Activated naive CD4-positive, alpha-beta T cell treated with anti-CD3 and anti-CD28 coated beads, Interleukin-2, amount 50 U/mL, for 72 hours (primary cell): ENCODE results near the gene ST3GAL6. TPM values are rescaled to one million over a fixed set of nuclear protein-coding genes. Genes with fewer than 3 reads are reported as not detected.

Experiments
- ATAC-seq, 2 donors: fragments of 150-1000 bp; cut with Tn5 transposase; 2 replicates each; pipeline ENCODE4 v1.10.0; 2021; ENCODE audit warnings: mild to moderate bottlenecking in 2 of 2, moderate library complexity in 2 of 2
- DNase-seq, 2 donors: peaks; one replicate each; pipeline ENCODE4 v3.0.0; 2021 to 2022; ENCODE audit warnings: low spot score in 2 of 2
- H3K27ac Mint-ChIP-seq, 2 donors: one replicate each; pipeline ENCODE4 v1.8.0; 2022; ENCODE audit warnings: mild to moderate bottlenecking in 2 of 2, mixed read lengths in 2 of 2
- H3K36me3 Mint-ChIP-seq, 2 donors: one replicate each; pipeline ENCODE4 v1.8.0; 2022; ENCODE audit warnings: mixed read lengths in 2 of 2
- H3K9me3 Mint-ChIP-seq, 2 donors: one replicate each; pipeline ENCODE4 v1.8.0; 2022; ENCODE audit warnings: mixed read lengths in 2 of 2
- total RNA-seq, 2 donors: library from RNA; stranded (reverse); gene quantifications; one replicate each; pipeline ENCODE4 v1.2.3, GENCODE V29; 2022

ST3GAL6 gene
- total RNA-seq, 2 donors from 2014 or later, result 0.64 to 0.88 TPM

- H3K36me3 Mint-ChIP-seq, result no peaks in the 10 kb centered on the region
- ATAC-seq, result no peak
- DNase-seq, result no peak
- no peak overlapping the region for H3K27ac Mint-ChIP-seq
- no peaks in the 10 kb centered on the region for H3K9me3 Mint-ChIP-seq
Measured at GRCh38 chr3:98782824-98783500, 19.8 kb downstream of the ST3GAL6 start.

DNA sequence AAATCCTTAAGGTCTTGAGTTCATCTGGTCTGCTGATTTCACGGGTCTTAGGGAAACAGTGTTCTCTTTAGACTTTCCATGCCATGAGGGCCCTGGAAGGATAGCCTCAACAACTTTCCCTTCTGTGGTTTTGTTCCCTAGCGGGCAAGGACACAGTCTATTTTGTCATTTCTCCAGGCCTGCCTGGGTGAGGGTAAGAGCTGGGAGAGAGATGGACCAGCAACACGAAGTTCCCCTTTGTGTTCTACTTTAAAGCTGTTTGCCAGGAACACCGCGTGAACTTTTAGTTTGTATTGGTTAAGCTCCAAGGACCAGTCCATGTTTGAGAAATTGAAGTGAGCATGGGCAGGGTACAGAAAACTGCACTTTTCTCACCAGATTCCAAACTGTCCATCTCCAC lies 20.9 kb downstream of the ST3GAL6 start:
- Mint-ChIP-seq H3K27ac (no peak overlapping the region), H3K36me3 (no peaks in the 10 kb centered on the region), H3K9me3 (no peaks in the 10 kb centered on the region)
- ATAC-seq, result no peak
- DNase-seq, result no peak

DNA sequence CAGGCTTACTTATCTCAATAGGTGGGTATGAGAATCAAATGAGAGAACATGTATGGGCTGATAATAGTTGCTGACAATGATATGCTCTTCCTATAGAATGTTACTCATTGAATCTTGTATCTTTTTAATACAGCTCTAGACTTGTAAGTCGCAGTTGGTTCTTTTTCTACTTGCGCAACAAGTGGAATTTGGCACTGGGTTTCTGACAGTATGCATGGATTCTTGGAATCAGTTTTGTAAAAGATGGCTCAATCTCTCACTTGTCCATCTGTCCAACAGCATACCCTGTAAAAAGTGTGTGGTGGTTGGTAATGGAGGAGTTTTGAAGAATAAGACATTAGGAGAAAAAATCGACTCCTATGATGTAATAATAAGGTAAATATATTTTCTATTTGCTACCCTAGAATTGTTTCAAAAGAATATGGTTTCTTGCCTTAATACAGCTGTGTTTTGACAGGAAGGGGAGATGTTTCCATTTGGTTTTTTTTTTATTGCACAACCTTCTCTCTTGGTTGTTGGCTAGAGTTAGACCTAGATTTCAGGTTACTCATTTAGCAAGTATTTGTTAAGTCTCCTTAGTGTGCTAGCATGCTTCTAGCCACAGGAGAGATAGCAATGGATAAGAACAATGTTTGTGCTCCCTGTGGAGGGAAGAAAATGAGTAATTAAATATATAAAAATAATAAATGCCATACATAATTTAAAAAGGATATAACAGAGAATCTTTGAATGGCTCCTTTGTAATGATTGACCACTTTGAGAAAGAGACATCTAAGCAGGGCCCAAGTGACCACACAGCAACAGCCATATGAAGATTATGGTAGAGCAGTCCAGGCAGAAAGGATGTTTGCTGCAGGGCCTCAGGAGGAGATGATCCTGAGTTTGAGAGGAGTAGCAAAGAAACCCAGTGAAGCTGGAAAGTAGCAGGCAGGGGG lies 21.8 kb downstream of the ST3GAL6 start:
- Mint-ChIP-seq H3K27ac (no peak overlapping the region), H3K9me3 (no peaks in the 10 kb centered on the region), H3K36me3 (no peaks in the 10 kb centered on the region)
- ATAC-seq (peak in 1 of 2 donors; percentile 78), DNase-seq (no peak)

DNA sequence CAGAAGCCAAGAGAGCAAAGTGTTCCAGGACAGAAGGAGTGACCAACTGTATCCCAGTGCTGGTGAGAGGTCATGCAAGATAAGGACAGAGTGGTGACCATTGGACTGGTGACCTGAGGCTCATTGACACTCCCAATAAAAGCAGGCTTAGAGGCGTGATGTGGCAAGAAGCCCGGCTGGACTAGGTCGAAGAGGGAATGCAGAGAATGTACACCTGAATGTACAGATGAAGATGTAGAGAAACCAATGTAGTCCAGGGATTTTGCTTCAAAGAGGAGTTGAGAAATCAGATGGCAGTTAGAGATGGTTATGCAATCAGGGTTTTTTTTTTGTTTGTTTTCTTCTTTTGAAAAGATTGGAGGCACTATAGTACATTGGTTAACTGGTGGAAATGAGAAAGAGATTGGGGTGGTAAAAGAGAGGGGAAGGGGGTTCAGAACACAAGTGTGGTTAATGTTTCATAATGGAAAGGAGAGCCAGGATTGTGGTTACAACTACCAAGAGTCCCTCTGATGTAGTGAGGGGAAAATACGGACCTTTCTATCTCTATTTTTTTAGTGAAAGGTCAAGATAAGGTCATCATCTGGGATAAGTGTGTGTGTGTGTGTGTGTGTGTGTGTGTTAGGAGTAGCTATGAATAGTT lies 23.3 kb downstream of the ST3GAL6 start:
- peak; percentile 34 to 63 for ATAC-seq
- no peak overlapping the region for H3K27ac Mint-ChIP-seq

DNA sequence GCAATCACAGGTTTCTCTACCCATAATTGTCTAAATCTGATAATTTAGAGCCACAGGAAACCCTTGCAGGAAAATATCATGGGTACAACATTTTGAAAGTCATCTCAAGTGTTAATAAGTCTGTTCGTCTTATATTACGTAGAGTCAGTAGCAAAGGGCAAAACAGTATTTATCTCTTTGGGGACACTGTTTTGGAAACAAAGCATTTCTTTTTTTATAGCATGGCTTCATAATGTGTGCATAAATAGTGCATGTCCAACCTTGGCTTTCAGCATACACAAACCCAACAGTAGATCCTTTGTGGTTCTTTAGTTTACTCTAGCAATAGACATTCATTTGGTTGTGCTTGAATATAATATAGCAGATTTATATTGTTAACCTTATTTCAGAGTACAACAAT lies 24.0 kb downstream of the ST3GAL6 start:
- DNase-seq (no peak), ATAC-seq (no peak)
- Mint-ChIP-seq H3K9me3 (no peaks in the 10 kb centered on the region), H3K27ac (no peak overlapping the region), H3K36me3 (no peaks in the 10 kb centered on the region)

More for the DNA sequence above, 23.3 kb downstream of the ST3GAL6 start:
- no peaks in the 10 kb centered on the region for H3K36me3 Mint-ChIP-seq
- DNase-seq, result no peak
- H3K9me3 Mint-ChIP-seq, result no peaks in the 10 kb centered on the region

GRCh38 chr3:98788651-98789050 lies 25.5 kb downstream of the ST3GAL6 start:
- ATAC-seq (no peak), DNase-seq (no peak)
- Mint-ChIP-seq H3K27ac (no peak overlapping the region), H3K9me3 (no peaks in the 10 kb centered on the region), H3K36me3 (no peaks in the 10 kb centered on the region)

- DNase-seq, result no peak
- Mint-ChIP-seq H3K27ac (no peak overlapping the region), H3K36me3 (no peaks in the 10 kb centered on the region), H3K9me3 (no peaks in the 10 kb centered on the region)
- no peak for ATAC-seq
Measured at GRCh38 chr3:98791341-98792325, 28.5 kb downstream of the ST3GAL6 start.

GRCh38 chr3:98793971-98794370 lies 30.8 kb downstream of the ST3GAL6 start:
- DNase-seq (no peak), ATAC-seq (no peak)
- no peaks in the 10 kb centered on the region for H3K9me3 Mint-ChIP-seq
- H3K27ac Mint-ChIP-seq, result no peak overlapping the region
- H3K36me3 Mint-ChIP-seq, result no peaks in the 10 kb centered on the region

DNA sequence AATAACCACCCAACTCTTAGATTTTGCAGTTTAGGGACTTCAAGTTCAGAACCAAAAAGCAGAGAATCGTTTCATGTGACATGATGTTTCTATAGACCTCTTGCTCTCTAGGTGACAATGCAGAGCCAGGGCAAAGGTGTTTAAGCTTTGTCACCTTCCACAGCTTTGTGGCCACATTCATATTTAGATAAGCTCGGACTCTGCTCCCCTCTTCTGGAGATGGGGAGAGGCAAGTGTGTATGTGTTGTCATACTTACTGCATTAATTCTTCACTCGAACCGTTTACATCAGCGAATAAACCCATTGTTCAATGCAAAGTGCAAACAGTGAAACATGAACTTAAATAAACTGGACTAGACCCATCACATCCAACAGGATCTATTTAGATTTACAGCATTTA lies 33.2 kb downstream of the ST3GAL6 start:
- Mint-ChIP-seq H3K9me3 (no peaks in the 10 kb centered on the region), H3K36me3 (no peaks in the 10 kb centered on the region), H3K27ac (no peak overlapping the region)
- no peak for ATAC-seq
- no peak for DNase-seq

GRCh38 chr3:98797905-98798304 lies 34.8 kb downstream of the ST3GAL6 start:
- Mint-ChIP-seq H3K9me3 (no peaks in the 10 kb centered on the region), H3K27ac (no peak overlapping the region)

DNA sequence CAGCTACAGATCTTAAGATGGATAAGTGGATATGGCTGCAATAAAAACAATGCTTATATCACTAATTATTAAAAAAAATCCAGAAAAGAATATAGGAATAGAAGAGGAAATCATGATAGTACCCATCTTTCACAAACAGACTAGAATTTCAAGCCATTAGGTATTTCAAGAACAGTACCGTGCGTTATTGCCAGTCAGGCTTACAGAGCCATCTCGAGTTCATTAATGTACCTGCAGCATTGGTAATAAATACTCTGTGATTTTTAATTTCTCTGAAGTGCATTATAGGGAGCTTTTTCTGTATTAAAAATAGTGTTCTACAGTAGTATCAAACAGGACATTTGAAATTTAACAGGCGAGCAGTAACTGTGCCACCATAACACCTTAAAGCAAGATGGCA lies 35.7 kb downstream of the ST3GAL6 start:
- no peak overlapping the region for H3K27ac Mint-ChIP-seq
- H3K36me3 Mint-ChIP-seq, result no peaks in the 10 kb centered on the region
- no peaks in the 10 kb centered on the region for H3K9me3 Mint-ChIP-seq
- DNase-seq (no peak), ATAC-seq (no peak)

More at GRCh38 chr3:98797905-98798304, 34.8 kb downstream of the ST3GAL6 start:
- ATAC-seq (no peak), DNase-seq (no peak)
- H3K36me3 Mint-ChIP-seq, result no peaks in the 10 kb centered on the region

- ATAC-seq (no peak), DNase-seq (no peak)
- Mint-ChIP-seq H3K9me3 (no peaks in the 10 kb centered on the region), H3K27ac (no peak overlapping the region), H3K36me3 (peaks cover 2 to 3% of the 10 kb centered on the region in 2 donors)
Measured at GRCh38 chr3:98799479-98799878, 36.3 kb downstream of the ST3GAL6 start.

GRCh38 chr3:98800401-98800800 lies 37.3 kb downstream of the ST3GAL6 start:
- no peak for ATAC-seq
- no peak overlapping the region for H3K27ac Mint-ChIP-seq

DNA sequence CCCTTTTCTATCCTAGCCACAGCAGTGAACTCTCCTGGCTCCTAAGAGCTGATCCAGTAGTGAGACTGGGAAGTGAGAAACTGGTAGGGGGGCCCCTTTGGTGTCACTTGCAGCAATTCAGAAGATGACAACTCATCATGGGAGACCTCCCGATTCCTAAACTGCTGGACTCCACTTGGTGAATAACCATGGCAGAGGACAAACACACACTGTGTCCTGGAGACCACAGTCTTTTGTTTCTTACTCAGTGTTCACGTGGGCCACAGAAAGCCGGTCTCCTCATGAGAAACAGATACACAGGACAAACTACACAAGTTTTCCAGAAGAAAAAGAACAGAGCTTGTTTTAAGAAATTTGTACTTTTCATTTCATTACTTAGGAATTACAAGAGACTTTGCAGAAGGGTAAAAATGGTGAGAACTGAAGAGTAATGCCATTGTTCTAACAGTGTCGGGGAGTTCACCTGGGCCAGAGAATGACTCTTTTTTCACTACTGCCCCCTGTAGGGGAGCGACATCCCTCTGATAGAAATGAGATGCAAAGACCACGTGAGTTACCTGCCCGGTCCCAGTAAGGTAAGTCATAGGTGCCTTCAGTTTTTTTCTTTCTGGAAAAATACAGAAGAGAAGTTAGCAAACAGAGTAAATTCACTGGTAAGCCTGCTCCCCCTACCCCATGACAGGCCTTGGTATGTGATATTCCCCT lies 38.1 kb downstream of the ST3GAL6 start:
- no peak for ATAC-seq
- Mint-ChIP-seq H3K9me3 (no peaks in the 10 kb centered on the region), H3K36me3 (peaks cover 5 to 7% of the 10 kb centered on the region in 2 donors), H3K27ac (no peak overlapping the region)
- no peak for DNase-seq

More at GRCh38 chr3:98800401-98800800, 37.3 kb downstream of the ST3GAL6 start:
- Mint-ChIP-seq H3K9me3 (no peaks in the 10 kb centered on the region), H3K36me3 (peaks cover 5 to 7% of the 10 kb centered on the region in 2 donors)
- no peak for DNase-seq

GRCh38 chr3:98805571-98805970 lies 42.4 kb downstream of the ST3GAL6 start:
- H3K9me3 Mint-ChIP-seq, result no peaks in the 10 kb centered on the region
- no peak for ATAC-seq
- H3K36me3 Mint-ChIP-seq, result peaks cover 5 to 17% of the 10 kb centered on the region in 2 donors
- H3K27ac Mint-ChIP-seq, result no peak overlapping the region
- no peak for DNase-seq

GRCh38 chr3:98806521-98806920 lies 43.4 kb downstream of the ST3GAL6 start:
- ATAC-seq (no peak), DNase-seq (no peak)
- no peak overlapping the region for H3K27ac Mint-ChIP-seq
- H3K36me3 Mint-ChIP-seq, result peaks cover 5 to 17% of the 10 kb centered on the region in 2 donors
- no peaks in the 10 kb centered on the region for H3K9me3 Mint-ChIP-seq
